Natural killer cell (primary cell): ENCODE measurements around the gene FOXN4. TPM values are rescaled to one million over a fixed set of nuclear protein-coding genes. Genes with fewer than 3 reads are reported as not detected.

ENCODE experiments used
- ATAC-seq, 3 donors: fragments of 150-1000 bp in 2 of 3; fragments of 200-7000 bp in 1 of 3; cut with Tn5 transposase; 1 replicate in 1 of 3; 2 replicates in 2 of 3; pipeline ENCODE4 v1.10.0; 2021; ENCODE audit warnings: mild to moderate bottlenecking in 2 of 3, moderate library complexity in 2 of 3
- DNase-seq, 2 donors: peaks; one replicate each; pipeline versions ENCODE4 v3.0.0 to v3.0.0-alpha.2; 2013 to 2021; ENCODE audit warnings: mixed read lengths in 1 of 2
- H3K27ac ChIP-seq: one replicate; pipeline ENCODE4 v1.5.1; 2013; ENCODE audit warnings: mild to moderate bottlenecking, low read length
- H3K27me3 ChIP-seq: one replicate; pipeline ENCODE4 v1.6.1; 2013; ENCODE audit warnings: low read length; ENCODE audit not compliant: control insufficient read depth, insufficient read depth
- H3K36me3 ChIP-seq: one replicate; pipeline ENCODE4 v1.6.1; 2013; ENCODE audit warnings: low read length; ENCODE audit not compliant: control insufficient read depth, insufficient read depth
- H3K4me1 ChIP-seq: one replicate; pipeline ENCODE4 v1.6.1; 2013; ENCODE audit warnings: low read length; ENCODE audit not compliant: control insufficient read depth, insufficient read depth
- H3K4me3 ChIP-seq: one replicate; pipeline ENCODE4 v1.5.1; 2013; ENCODE audit warnings: low read length
- H3K9me3 ChIP-seq: one replicate; pipeline ENCODE4 v1.6.1; 2013; ENCODE audit warnings: low read length; ENCODE audit not compliant: control insufficient read depth, insufficient read depth
- H3K27ac Mint-ChIP-seq, 2 donors: one replicate each; pipeline ENCODE4 v1.8.0; 2022; ENCODE audit warnings: mild to moderate bottlenecking in 2 of 2, mixed read lengths in 2 of 2, moderate library complexity in 1 of 2
- H3K27me3 Mint-ChIP-seq, 2 donors: one replicate each; pipeline ENCODE4 v1.8.0; 2022; ENCODE audit warnings: low read depth in 2 of 2, mixed read lengths in 2 of 2
- H3K36me3 Mint-ChIP-seq: one replicate; pipeline ENCODE4 v1.8.0; 2022; ENCODE audit warnings: mixed read lengths
- H3K4me1 Mint-ChIP-seq, 2 donors: one replicate each; pipeline ENCODE4 v1.8.0; 2022; ENCODE audit warnings: mixed read lengths in 2 of 2
- H3K4me3 Mint-ChIP-seq: one replicate; pipeline ENCODE4 v1.8.0; 2022; ENCODE audit warnings: mild to moderate bottlenecking, moderate library complexity, mixed read lengths
- H3K9me3 Mint-ChIP-seq, 2 donors: one replicate each; pipeline ENCODE4 v1.8.0; 2022; ENCODE audit warnings: mixed read lengths in 2 of 2
- WGBS: methylation state at CpG from one replicate; pipeline ENCODE4 v1.1.7; 2013; ENCODE audit warnings: missing lambda C conversion rate; ENCODE audit not compliant: insufficient coverage; 5-methylcytosine and 5-hydroxymethylcytosine counted together
- intact Hi-C: fragments of 100-400 bp; cut with micrococcal nuclease; formaldehyde crosslinking; loops from one replicate; pipeline ENCODE4 v1.14.2; 2022
- total RNA-seq, 4 donors: library from RNA; stranded (reverse); fragments of 120-200 nt in 1 of 4; gene quantifications; one replicate each; pipeline versions ENCODE4 v1.2.3 to v1.2.4, GENCODE V29; 2013 to 2022
- TF ChIP-seq, protein P1 (sequence below): fragments of 200-600 bp; IDR thresholded peaks from one replicate; pipeline ENCODE4 v1.8.0; 2022; ENCODE audit warnings: antibody characterized with exemption

The FOXN4 gene
- total RNA-seq, 3 donors from 2014 or later (not counting 1 experiment from before 2014, with no cell fraction given): not detected

DNA sequence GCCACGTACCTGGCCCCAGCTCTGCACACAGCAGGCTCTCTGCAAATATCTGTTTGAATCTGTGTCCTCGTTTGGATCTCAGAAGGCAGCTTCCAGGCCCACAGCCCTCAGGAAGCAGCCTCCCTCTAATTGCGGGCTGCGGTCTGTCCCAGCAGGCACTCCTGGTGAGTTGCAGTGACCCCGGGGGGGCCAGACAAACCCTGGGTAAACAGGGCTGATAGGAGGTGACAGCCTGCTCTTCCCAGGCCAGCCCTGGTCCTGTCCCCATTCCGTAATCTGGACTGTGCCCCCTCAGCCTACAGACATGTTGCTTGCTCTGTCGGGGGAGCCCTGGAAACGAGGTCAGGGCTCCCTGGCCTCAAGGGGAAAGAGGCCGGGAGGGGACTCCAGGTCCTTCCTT lies 2.0 kb downstream of the FOXN4 start:
- Histone ChIP-seq H3K27me3 (peaks cover 27% of the 10 kb centered on the region), H3K9me3 (no peaks in the 10 kb centered on the region), H3K36me3 (no peaks in the 10 kb centered on the region), H3K4me1 (peaks cover 9% of the 10 kb centered on the region), H3K4me3 (no peak overlapping the region), H3K27ac (no peak overlapping the region)
- peaks cover 8 to 13% of the 10 kb centered on the region in 2 donors for H3K4me1 Mint-ChIP-seq
- H3K36me3 Mint-ChIP-seq: no peaks in the 10 kb centered on the region
- no peaks in the 10 kb centered on the region for H3K9me3 Mint-ChIP-seq
- no peak for ATAC-seq
- WGBS: 52% methylated on average over 9 of the region's 9 CpGs
- no peak overlapping the region for H3K27ac Mint-ChIP-seq
- H3K4me3 Mint-ChIP-seq: no peak overlapping the region
- intact Hi-C loops: no loop called here
- no peak for DNase-seq
- H3K27me3 Mint-ChIP-seq: peaks cover 47 to 66% of the 10 kb centered on the region in 2 donors
- TF ChIP-seq, protein P1, sequence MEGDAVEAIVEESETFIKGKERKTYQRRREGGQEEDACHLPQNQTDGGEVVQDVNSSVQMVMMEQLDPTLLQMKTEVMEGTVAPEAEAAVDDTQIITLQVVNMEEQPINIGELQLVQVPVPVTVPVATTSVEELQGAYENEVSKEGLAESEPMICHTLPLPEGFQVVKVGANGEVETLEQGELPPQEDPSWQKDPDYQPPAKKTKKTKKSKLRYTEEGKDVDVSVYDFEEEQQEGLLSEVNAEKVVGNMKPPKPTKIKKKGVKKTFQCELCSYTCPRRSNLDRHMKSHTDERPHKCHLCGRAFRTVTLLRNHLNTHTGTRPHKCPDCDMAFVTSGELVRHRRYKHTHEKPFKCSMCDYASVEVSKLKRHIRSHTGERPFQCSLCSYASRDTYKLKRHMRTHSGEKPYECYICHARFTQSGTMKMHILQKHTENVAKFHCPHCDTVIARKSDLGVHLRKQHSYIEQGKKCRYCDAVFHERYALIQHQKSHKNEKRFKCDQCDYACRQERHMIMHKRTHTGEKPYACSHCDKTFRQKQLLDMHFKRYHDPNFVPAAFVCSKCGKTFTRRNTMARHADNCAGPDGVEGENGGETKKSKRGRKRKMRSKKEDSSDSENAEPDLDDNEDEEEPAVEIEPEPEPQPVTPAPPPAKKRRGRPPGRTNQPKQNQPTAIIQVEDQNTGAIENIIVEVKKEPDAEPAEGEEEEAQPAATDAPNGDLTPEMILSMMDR: no peak

DNA sequence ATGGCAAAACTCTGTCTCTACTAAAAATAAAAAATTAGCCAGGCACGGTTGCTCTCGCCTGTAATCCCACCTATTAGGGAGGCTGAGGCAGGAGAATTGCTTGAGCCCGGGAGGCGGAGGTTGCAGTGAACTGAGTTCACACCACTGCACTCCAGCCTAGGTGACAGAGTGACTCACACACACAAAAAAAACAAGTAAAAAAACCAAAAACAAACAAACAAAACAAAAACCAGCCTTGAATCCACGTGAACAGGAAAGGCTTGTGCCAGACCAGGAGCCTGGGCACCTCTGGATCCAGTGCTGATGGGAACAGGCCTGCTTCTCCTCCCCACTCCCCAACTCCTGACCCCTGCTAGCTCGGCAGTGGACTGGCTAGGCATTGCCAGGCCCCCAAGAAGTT lies 3.5 kb downstream of the FOXN4 start:
- H3K27ac ChIP-seq: no peak overlapping the region
- no peaks in the 10 kb centered on the region for H3K9me3 ChIP-seq
- H3K36me3 ChIP-seq: no peaks in the 10 kb centered on the region
- H3K27me3 Mint-ChIP-seq: peaks cover 40 to 52% of the 10 kb centered on the region in 2 donors
- no peaks in the 10 kb centered on the region for H3K9me3 Mint-ChIP-seq
- ATAC-seq (no peak), DNase-seq (no peak)
- peaks cover 4 to 9% of the 10 kb centered on the region in 2 donors for H3K4me1 Mint-ChIP-seq
- intact Hi-C loops: no loop called here
- no peak overlapping the region for H3K4me3 Mint-ChIP-seq
- H3K27me3 ChIP-seq: peaks cover 27% of the 10 kb centered on the region
- peaks cover 9% of the 10 kb centered on the region for H3K4me1 ChIP-seq
- H3K27ac Mint-ChIP-seq: no peak overlapping the region
- no peak overlapping the region for H3K4me3 ChIP-seq
- TF ChIP-seq, protein P1: no peak
- H3K36me3 Mint-ChIP-seq: no peaks in the 10 kb centered on the region
- 83% methylated on average over 6 of the region's 6 CpGs for WGBS

DNA sequence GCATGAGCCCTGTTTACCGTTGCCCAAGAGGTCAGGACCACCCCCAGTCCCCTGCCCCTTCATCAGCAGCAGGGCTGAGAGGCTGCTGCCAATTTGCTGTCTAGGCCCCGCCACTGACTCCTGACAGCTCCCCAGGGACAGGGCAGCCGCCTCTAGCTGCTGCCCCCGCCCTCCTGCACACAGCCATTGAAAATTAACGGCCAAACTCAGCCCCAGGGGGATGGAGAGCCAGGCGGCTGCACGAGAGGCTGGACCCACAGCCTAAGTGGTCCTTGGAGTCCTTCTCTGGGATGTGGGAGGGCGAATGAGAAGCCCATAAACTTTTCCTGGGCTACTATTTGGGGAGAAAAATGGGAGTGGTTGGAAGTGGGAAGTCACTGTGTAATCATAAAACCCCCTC lies 4.6 kb downstream of the FOXN4 start:
- H3K4me1 ChIP-seq: peaks cover 4% of the 10 kb centered on the region
- Mint-ChIP-seq H3K9me3 (no peaks in the 10 kb centered on the region), H3K4me3 (no peak overlapping the region), H3K27me3 (peaks cover 36 to 47% of the 10 kb centered on the region in 2 donors), H3K36me3 (no peaks in the 10 kb centered on the region), H3K4me1 (peaks cover 0 to 4% of the 10 kb centered on the region in 2 donors), H3K27ac (no peak overlapping the region)
- H3K27ac ChIP-seq: no peak overlapping the region
- no peaks in the 10 kb centered on the region for H3K9me3 ChIP-seq
- no peak overlapping the region for H3K4me3 ChIP-seq
- H3K27me3 ChIP-seq: peaks cover 21% of the 10 kb centered on the region
- TF ChIP-seq, protein P1: no peak
- DNase-seq (no peak), ATAC-seq (no peak)
- intact Hi-C loops: no loop called here
- H3K36me3 ChIP-seq: no peaks in the 10 kb centered on the region
- 44% methylated on average over 8 of the region's 8 CpGs for whole genome bisulfite sequencing

DNA sequence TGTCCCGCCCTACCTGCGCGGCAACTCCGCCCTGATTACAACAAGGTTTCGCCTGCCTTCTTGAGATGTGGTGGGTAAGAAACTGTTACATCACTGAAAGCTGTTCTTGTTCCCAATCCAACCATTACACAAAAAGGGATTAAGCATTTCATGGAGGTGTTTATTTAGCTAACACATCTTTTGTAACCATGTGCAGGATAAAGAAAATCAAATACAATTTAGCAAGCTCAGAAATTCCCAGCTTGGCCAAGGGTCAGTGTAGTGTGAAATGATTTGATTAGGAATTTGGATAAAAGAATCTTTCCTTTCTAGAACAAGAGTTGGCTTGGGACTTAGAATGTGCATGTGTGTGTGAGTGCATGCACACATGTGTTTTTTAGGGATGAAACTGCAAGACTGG lies 6.3 kb downstream of the FOXN4 start:
- DNase-seq: no peak
- ATAC-seq: no peak
- Histone ChIP-seq H3K27ac (no peak overlapping the region), H3K9me3 (no peaks in the 10 kb centered on the region), H3K4me1 (no peaks in the 10 kb centered on the region), H3K4me3 (no peak overlapping the region), H3K27me3 (peaks cover 11% of the 10 kb centered on the region), H3K36me3 (no peaks in the 10 kb centered on the region)
- H3K36me3 Mint-ChIP-seq: no peaks in the 10 kb centered on the region
- H3K9me3 Mint-ChIP-seq: no peaks in the 10 kb centered on the region
- no peak overlapping the region for H3K27ac Mint-ChIP-seq
- intact Hi-C loops: no loop called here
- H3K4me3 Mint-ChIP-seq: no peak overlapping the region
- TF ChIP-seq, protein P1: no peak
- no peaks in the 10 kb centered on the region for H3K4me1 Mint-ChIP-seq
- WGBS: 94% methylated on average over 2 of the region's 5 CpGs
- peaks cover 21 to 38% of the 10 kb centered on the region in 2 donors for H3K27me3 Mint-ChIP-seq
